GM21390 (cell line): ENCODE measurements around the gene DYNLT1.

Experiments
- ATAC-seq: cut with Tn5 transposase; IDR thresholded peaks from one replicate; pipeline ENCODE4 v1.9.1; 2021; ENCODE audit not compliant: unreplicated experiment

Gene DYNLT1

DNA sequence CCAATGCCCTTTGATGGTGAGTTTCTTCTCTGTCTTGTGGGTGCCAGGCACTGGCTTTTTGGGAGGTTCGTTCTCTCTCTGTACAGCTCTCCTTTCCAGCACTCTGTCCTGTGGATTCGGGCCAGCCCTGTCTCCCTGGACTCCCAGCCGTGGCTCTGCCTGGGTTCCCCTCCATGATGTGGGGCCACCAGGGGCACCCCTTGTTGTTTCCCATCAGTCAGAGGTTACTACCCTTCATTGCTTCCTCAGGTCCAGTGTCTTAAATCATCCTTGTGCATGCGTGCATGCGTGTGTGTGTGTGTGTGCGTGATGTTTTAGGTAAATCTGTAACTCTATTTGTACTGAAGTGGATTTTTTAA, 40.5 kb downstream of the DYNLT1 start:
- no peak for ATAC-seq

DNA sequence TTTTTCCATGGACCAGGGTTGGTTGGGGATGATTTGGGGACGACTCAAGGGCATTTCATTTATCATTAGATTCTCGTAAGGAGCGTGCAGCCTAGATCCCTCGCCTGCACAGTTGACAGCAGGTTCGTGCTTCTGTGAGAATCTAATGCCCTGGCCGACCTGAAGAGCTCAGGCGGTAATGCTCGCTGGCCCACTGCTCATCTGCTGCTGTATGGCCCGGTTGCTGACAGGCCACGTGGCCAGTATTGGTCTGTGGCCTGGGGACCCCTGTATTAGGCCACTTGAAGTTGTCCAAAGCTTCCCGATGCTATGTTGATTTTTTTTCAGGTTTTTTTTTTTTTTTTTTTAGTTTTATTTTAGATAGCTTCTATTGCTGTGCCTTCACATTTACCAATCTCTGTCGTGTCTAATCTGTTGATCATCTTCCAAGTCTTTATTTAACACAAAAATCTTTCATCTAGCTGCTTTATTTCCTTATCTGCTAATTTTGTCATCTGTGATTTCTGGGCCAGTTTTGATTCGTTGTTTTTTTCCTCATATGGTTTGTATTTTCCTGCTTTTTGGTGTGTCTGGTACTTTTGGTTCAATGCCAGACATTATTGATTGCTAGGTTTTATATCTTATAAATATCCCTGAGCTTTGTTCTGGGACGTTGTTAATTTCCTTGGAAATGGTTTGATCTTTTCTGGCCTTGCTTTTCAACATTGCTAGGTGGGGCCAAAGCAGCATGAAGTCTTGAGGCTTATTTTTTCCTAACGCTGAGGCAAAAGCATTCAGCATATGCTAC, 41.1 kb downstream of the DYNLT1 start:
- no peak for ATAC-seq

GRCh38 chr6:158599635-158600034, 44.9 kb downstream of the DYNLT1 start:
- no peak for ATAC-seq

- no peak for ATAC-seq
Observed at GRCh38 chr6:158597565-158597964, 47.0 kb downstream of the DYNLT1 start.

- no peak for ATAC-seq
Observed at GRCh38 chr6:158596861-158597260, 47.7 kb downstream of the DYNLT1 start.

DNA sequence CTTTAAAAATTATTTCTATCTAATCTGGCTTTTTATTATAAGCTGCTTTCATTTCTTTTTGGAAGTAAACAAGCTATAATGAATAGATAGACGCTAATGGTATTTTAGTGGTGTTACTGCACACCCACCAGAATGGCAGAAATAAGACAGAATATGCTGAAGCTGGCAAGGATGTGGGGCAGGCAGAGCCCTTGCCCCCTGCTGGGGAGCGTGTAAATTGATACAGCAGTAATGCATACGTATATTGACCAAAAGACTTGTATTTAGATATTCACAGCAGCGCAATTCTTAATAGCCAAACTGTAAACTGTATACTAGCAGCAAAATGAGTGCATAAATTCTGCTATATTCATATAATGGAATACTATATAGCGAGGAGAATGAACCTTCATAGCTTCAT, 49.3 kb downstream of the DYNLT1 start:
- no peak for ATAC-seq

- ATAC-seq: no peak
Observed at GRCh38 chr6:158593670-158594069, 50.9 kb downstream of the DYNLT1 start.

DNA sequence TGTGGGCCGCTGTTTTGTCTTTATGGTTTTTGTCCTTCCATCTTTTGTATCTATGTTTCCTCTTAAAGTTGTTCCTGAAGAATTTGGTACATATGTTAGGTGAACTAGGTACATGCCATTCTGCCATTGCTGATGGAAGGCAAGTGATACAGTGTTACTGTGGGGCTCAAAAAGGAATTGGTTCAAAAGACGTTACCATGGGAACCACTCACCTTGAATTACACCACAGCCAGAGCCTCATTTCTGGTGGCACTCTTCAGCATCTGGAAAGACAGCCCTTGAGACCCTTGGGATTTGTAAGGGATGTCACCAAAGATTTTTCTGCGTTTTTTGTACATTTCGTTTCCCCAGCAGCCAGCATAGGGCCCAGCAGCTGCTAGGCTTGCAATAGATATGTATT, 52.7 kb downstream of the DYNLT1 start:
- no peak for ATAC-seq

DNA sequence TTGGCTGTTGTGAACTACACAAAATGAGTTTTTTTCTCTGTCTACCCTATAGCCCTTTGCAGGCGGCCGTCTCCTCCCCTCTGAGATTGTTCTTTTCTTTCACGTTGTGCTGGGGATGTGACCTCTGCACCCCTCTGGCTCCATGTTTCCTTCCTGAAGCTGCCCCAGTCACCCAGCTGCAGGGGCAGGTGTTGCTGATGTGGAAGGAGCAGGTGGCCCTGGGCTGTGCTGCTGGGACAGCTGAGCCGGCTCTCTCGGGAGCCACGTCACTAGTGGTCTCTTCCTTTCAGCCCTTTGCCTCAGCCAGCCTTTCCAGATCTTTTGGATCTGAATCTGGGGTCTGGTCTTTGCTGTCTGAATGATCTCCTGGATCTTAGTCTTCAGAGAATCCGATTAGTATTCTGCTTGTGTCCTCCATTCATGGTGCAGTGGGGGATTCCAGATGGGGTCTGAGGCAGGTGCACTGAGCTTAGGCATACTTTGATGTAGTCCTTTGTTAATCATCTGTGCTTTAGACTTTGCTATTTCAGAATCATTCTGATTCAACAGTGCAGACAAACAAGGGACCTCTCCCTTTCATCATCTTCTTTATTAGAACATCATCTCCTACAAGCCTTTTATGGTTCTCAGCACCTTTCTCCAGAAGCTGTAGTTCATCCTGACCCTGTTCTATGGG, 53.3 kb downstream of the DYNLT1 start:
- ATAC-seq: no peak

GRCh38 chr6:158589366-158589765, 55.2 kb downstream of the DYNLT1 start:
- ATAC-seq: no peak

DNA sequence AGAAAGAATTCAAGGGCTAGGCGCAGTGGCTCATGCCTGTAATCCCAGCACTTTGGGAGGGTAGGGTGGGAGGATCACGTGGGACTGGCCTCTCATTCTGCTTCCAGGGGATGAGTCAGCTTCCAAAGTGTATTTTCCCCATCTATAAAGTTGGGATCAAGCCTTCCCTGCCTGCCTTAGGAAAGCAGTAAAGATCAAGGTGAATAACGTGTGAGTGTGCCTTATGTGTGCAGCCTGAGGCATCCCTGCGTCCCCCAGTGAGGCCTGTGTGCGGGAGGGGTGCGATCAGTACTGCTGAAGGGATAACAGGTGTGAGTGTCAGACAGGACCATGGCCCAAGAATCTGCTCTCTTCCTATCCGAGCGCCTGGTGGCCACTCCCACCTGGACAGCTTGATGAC, 57.9 kb downstream of the DYNLT1 start:
- no peak for ATAC-seq
